SH-SY5Y (cell line): ENCODE measurements around the gene OGFRL1.

Source experiments
- GATA2 ChIP-seq: IDR thresholded peaks from 2 replicates; pipeline ENCODE4 v1.6.1; 2011; ENCODE audit warnings: mild to moderate bottlenecking, low read depth, low read length
- GATA3 ChIP-seq: IDR thresholded peaks from 2 replicates; pipeline ENCODE4 v1.6.1; 2011; ENCODE audit warnings: low read depth, mild to moderate bottlenecking, low read length, moderate library complexity

OGFRL1 gene

GRCh38 chr6:71268735-71269437, 19.7 kb upstream of the OGFRL1 start:
- TF ChIP-seq GATA2 (no peak), GATA3 (no peak)

GRCh38 chr6:71277926-71278600, 10.5 kb upstream of the OGFRL1 start:
- no peak for TF ChIP-seq GATA3
- no peak for TF ChIP-seq GATA2

- TF ChIP-seq GATA3 (no peak), GATA2 (no peak)
These were observed 9.3 kb upstream of the OGFRL1 start for GRCh38 chr6:71279321-71279720.

- TF ChIP-seq GATA2, result no peak
- TF ChIP-seq GATA3, result no peak
These were observed 8.9 kb upstream of the OGFRL1 start for GRCh38 chr6:71279740-71280139.

GRCh38 chr6:71280701-71281100, 7.9 kb upstream of the OGFRL1 start:
- no peak for TF ChIP-seq GATA2
- no peak for TF ChIP-seq GATA3

- TF ChIP-seq GATA3, result no peak
- no peak for TF ChIP-seq GATA2
These were observed 3.8 kb upstream of the OGFRL1 start for GRCh38 chr6:71284785-71285184.

- no peak for TF ChIP-seq GATA3
- TF ChIP-seq GATA2, result no peak
These were observed 1.6 kb upstream of the OGFRL1 start for GRCh38 chr6:71287038-71287437.

GRCh38 chr6:71287926-71288227, 734 bp upstream of the OGFRL1 start:
- no peak for TF ChIP-seq GATA3
- peak; percentile 45; the same call in 1 of the 2 replicates for TF ChIP-seq GATA2

- TF ChIP-seq GATA2 (no peak), GATA3 (no peak)
These were observed 609 bp downstream of the OGFRL1 start for GRCh38 chr6:71289039-71289801.

- TF ChIP-seq GATA3, result no peak
- no peak for TF ChIP-seq GATA2
These were observed 1.2 kb downstream of the OGFRL1 start for GRCh38 chr6:71289802-71290175.

- TF ChIP-seq GATA3 (no peak), GATA2 (no peak)
These were observed 2.0 kb downstream of the OGFRL1 start for GRCh38 chr6:71290611-71291010.

- TF ChIP-seq GATA3 (no peak), GATA2 (no peak)
These were observed 3.4 kb downstream of the OGFRL1 start for GRCh38 chr6:71292001-71292400.

GRCh38 chr6:71294121-71294523, 5.5 kb downstream of the OGFRL1 start:
- no peak for TF ChIP-seq GATA3
- TF ChIP-seq GATA2, result no peak

GRCh38 chr6:71298459-71298858, 9.8 kb downstream of the OGFRL1 start:
- TF ChIP-seq GATA2 (no peak), GATA3 (no peak)

GRCh38 chr6:71299541-71300470, 11.2 kb downstream of the OGFRL1 start:
- no peak for TF ChIP-seq GATA2
- TF ChIP-seq GATA3, result no peak
